ENCODE data around the gene NYAP1.

The NYAP1 gene

DNA sequence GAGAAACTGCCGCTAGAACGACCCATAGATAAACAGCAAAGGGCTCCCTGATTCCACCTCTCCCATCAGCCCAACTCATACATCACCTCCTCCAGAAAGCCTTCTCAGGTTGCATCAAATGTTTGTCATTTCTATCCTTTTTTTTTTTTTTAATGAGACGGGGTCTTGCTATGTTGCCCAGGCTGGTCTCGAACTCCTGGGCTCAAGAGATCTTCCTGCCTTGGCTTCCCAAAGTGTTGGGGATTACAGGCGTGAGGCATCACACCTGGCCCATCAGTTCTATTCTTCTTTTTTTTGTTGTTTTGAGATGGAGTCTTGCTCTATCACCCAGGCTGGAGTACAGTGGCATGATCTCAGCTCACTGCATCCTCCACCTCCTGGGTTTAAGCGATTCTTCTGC lies 26.7 kb upstream of the NYAP1 start:
- no peak for DNase-seq (ENCODE audit: low read depth)

DNA sequence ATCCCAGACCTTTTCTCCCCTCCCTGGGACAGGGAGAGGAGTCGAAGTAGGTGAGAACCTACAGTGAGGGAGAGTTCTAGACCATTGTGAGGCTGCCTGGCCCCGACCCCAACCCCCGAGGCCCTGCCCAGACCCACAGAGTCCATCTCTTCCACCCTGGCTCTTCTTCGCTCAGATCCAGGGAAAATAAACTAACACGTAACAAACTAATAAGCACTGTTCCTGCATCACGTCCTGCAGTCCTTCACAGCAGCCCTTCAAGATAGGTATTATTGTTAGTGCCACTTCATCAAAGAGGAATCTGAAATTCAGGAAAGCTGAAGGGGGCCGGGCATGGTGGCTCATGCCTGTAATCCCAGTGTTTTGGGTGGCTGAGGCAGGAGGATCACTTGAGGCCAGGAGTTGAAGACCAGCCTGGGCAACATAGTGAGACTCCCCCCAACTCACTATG lies 19.5 kb upstream of the NYAP1 start, which contains the start of gene SPACDR:
TSS of gene SPACDR (minus strand) at position 51 of the 451 bp plus-strand sequence. CDS start 235 bp downstream, outside the sequence.
- DNase-seq (ENCODE audit: low read depth) = no peak

DNA sequence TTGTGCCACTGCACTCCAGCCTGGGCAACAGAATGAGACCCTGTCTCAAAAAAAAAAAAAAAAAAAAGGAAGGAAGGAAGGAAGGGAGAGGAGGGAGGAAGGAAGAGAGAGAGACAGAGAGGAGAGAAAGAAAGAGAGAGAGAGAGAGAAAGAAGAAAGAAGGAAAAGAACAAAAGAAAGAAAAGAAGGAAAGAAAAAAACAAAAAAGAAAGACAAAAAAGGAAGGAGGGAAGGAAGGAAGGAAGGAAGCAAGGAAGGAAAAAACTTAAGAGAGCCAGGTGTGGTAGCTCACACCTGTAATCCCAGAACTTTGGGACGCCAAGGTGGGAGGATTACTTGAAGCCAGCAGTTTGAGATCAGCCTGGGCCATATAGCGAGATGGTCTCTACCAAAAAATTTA lies 18.9 kb upstream of the NYAP1 start:
- no peak for DNase-seq (ENCODE audit: low read depth)

DNA sequence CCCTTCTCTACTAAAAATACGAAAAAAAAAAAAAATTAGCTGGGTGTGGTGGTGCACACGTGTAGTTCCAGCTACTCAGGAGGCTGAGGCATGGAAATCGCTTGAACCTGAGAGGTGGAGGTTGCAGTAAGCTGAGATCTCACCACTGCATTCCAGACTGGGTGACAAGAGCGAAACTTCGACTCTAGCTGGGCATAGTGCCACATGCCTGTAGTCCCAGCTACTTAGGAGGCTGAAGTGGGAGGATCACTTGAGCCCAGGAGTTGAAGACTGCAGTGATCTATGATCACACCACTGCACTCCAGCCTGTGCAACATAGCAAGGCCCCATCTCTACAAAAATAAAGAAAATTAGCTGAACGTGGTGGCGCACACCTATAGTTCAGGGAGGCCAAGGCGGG lies 18.4 kb upstream of the NYAP1 start:
- DNase-seq (ENCODE audit: low read depth) = no peak

DNA sequence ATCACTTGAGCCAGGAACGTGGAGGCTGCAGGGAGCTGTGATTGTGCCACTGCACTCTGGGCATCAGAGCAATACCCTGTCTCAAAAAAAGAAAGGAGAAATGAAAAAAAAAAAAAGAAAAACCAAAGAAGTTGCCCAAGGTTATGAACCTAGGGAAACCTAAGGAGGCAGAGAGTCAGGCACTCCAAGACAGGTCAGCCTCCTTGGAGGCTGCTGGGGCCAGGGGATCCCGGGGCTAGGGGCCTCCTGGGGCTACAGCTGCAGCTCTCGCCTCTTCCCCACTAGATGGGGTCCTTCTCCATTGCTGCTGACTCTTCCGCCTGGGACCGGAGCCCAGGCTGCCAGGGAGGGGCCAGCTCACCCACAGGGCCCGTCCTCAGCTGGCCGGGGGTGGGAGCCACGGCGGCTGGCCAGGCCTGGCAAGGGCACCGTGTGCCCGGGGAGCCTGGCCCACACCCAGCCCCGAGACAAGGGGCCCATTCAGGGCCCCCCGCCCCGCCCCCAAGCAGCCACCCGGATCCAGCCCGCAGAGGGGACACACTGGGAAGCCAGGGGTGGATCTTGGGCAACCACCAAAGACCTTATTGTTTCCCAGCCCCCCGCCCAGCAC lies 17.9 kb upstream of the NYAP1 start:
- DNase-seq (ENCODE audit: low read depth) = no peak

DNA sequence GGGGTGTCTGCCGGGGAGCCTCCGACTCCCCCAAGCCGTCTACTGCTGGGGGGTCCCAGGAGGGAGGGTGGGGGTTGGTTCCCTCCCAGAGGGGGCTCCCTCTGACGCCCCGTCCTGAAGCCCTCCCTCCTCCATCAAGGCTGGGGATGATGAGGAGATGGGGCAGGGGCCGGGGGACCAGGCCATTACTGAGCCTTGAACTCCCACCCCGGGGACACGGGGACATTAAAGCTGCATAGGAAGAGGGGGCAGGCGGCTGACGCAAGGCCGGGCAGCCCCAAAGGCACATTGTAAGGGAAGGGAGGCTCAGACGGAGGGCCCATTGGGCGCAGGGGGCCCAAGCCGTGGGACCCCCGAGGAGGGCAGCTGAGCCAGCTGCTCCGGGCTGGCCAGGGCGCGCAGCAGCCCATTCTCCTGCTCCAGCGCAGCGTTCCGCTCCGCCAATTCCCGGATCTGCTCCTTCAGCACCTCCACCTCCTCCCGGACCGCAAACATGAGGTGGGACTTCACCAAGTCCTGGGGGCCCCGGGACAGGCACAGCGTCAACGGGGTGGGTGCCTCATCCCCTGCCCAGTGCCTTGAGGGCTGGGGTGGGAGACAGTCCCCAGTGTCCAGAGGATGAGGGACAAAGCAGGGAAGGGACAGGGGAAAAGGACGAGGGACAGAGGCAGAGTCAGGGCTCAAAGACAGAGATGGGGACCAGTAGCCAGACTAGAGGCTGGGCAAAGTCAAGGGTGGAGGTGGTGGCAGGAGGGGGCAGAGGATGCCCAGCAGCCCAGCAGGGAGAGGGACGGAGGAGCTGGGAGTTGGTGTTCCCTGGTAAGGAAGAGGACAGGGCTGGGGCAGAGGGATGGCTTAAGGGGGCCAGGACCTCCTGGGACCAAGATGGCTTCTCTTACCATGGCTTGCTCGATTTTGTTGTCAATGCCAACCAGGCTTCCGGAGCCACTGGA lies 16.8 kb upstream of the NYAP1 start:
- DNase-seq (ENCODE audit: low read depth) = no peak

DNA sequence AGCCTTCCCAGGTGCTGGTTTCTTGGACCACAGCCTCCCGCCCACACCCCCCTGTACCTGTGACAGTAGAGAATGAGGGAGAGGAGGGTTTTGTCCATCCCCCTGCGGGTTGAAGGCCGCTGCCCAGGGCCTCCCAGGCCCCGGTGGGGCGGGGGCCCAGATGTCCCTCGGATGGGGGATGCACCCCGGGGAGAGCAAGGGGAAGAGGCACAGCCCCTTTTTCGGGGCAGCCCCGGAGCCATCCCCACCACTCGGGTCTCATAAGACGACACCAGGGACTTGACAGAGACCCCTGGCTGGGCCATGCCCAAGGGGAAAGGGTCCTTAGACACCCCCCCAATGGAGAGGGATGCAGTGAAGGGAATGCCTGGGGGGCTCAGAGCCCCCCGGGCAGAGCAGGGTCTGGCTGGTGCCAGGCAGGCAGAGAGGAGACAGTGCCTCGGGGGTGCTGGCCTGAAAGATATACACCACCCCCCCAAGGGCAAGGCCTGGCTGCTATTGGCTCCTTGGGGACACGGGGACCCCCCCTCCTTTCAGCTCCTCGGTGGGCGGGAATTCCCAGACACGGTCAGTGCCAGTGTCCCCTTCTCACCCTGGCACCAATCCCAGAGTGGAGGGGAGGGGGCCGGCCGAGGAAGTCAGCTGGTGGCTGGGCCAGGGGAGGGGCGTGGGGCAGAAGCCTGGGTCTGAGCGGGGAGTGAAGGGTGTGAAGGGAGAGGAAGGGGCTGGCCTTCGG lies 15.9 kb upstream of the NYAP1 start:
- no peak for DNase-seq (ENCODE audit: low read depth)

DNA sequence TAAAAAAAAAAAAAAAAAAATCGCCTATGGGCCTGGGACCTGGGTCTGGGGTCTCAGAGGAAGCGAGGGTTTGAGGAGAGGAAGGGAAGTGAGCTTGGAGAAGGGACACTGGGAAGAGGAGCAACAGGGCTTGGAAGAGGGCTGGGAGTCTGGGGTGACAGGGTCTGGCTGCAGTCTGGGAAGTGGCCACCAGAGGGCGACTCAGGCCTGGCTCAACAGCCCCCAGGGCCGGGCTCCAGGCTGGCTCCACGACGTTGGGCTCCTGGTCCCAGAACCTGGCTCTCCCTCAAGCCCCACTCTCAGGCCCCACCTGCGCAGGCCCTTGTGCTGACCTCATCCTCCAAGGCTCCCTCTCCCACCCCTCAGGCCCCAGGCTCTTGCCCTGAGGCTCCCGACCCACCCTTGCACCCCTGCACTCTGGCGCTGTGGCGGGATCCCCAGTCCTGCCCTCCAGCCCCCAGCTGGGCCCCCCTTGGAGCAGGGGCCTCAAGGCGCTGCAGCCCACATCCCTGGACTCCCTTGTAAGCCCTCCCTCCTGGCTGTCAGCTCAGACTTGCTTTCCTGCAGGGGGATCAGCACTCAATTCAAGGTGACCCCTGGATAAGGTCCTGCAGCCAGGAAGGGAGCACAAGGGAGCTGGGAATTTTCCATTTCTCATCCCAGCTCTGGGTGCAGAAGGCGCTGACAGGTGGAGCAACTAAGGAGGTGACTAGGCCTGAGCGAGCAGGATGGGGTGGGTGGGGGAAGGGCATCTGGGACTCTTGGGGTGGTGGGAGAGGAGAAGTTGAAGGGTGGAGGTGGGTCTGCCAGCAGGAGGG lies 14.3 kb upstream of the NYAP1 start:
- DNase-seq (ENCODE audit: low read depth) = peak; percentile 63

DNA sequence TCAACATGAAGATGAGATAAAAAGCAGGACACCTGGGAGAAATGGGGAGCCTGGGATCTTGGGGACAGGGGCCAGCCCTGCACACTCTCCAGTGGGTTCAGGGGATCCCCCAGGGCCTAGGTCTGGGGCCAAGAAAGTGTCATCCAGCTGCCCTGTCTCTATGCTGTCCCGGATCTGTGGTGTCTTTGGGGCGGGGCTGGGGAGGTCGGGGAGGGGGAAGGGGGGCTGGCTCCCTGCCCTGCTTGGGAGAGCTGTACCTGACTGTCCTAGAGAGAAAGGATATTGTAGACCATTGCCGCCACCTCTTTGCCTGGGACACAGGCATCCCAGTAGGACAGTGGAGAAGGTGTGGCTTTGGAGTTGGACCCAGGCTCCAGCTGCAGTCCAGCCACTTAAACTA lies 12.7 kb upstream of the NYAP1 start:
- DNase-seq (ENCODE audit: low read depth) = no peak

DNA sequence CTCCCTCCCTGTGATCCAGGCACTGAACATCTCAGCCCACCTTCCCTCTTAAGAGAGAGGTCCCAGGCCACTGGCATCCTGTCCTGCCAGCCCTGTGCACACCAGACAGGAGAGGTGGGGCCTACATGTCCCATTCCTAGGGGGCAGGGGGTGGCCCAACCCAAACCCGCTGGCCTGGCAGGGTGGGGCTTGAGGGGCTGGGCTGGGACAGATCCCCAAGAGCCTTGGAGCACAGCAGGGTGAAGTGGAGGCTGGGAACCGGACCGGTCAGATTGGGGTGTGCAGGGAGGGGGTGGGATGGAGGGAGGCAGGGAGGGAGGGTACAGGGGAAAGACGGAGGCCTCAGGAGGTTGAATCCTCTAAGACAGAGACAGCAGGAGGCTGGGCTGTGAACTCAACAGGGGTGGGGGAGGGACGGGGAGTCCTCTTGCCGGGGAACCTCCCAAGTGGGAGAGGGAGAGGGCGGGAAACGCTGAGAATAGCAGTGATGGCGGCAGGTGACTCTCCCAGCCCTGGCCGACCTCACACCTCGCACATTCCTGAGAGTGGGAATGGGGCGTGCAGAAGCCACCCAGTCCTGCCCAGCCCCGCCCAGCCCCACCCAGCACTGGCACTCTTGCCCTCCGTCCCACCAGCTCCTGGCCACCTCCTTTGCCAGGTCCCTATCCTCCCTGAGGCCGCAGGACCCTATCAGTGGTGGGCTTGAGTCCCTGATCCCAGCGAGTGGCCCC lies 11.4 kb upstream of the NYAP1 start:
- DNase-seq (ENCODE audit: low read depth) = no peak

DNA sequence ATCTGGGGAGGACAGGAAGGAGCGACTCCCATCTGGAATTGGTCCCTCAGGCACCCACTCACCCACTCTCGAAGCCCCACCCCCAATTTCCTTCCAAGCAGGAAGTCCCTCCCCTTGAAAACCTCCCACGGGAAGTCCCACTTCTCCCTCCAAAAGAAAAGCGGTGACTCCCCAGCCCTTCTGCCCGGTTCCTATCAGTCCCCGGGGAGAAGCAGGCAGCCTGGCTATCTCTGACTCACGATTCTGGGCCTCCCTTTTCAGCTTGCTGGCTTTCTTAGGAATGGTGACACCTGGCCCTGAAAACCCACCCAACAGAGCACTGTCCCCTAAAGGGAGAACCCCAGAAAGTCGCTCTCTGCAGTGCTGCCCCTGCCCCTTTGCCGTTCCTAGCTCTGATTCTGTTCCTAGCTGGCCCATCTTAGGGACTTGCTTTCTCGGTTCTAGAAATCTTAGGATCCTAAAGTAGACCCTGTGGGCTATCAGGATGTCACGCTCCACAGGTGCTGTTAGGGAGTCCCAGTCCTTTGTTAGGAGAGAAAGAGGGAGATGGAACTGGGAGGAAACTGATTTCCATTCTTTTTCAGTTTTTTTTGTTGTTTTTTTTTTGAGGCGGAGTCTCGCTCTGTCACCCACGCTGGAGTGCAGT lies 10.8 kb upstream of the NYAP1 start:
- no peak for DNase-seq (ENCODE audit: low read depth)

DNA sequence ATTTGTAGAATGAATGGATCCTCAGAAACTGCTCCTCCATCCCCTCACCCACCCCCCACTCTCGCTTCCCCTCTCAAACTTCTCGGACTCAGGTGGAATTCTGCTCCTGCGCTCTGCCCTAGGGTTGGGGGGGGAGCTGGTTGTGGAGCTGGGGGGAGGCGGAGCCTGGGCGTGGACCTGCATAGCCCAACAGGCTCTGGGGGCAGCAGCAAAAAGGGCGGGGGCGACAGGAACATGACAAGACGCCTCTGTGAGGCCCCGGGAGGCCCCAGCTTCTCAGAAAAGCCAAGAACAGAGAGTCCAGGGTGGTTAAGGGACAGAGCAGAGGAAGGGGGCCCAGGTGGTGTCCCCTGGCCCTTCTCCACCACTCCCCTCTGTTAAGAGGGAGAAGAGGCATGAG lies 8.2 kb upstream of the NYAP1 start:
- peak; percentile 16 for DNase-seq (ENCODE audit: low read depth)

DNA sequence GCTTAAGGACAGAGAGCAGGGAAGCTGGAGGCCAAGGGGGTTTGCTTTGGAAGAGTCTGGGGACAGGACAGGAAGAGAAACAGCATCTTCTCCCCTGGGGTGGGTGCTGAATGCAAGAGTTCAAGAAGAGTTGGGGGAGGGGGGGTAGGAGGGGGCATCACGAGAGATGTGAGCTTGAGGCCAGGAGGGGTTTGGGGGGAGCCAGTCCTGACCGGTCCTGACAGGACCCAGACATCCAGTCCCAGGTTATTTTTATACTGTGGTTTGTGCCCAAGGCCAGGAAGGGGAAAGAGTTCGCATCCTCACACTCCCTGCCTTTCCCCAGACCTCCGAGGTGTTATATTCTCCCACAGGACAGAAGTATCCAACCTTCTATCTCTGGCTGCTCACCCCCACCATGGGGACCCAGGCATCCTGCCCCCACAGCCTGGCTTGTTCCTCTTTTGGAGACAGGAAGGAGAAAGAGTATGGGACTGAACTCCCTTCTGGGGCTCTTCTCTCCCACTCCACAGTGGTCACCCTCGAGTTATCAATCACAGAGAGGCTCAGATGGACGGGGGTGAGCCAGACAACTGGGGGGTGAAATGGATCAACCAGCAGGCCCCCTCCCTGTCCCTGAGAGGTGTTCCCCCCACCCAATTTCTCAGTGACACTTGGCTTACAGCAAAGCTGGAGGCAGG lies 7.5 kb upstream of the NYAP1 start:
- no peak for DNase-seq (ENCODE audit: low read depth)

DNA sequence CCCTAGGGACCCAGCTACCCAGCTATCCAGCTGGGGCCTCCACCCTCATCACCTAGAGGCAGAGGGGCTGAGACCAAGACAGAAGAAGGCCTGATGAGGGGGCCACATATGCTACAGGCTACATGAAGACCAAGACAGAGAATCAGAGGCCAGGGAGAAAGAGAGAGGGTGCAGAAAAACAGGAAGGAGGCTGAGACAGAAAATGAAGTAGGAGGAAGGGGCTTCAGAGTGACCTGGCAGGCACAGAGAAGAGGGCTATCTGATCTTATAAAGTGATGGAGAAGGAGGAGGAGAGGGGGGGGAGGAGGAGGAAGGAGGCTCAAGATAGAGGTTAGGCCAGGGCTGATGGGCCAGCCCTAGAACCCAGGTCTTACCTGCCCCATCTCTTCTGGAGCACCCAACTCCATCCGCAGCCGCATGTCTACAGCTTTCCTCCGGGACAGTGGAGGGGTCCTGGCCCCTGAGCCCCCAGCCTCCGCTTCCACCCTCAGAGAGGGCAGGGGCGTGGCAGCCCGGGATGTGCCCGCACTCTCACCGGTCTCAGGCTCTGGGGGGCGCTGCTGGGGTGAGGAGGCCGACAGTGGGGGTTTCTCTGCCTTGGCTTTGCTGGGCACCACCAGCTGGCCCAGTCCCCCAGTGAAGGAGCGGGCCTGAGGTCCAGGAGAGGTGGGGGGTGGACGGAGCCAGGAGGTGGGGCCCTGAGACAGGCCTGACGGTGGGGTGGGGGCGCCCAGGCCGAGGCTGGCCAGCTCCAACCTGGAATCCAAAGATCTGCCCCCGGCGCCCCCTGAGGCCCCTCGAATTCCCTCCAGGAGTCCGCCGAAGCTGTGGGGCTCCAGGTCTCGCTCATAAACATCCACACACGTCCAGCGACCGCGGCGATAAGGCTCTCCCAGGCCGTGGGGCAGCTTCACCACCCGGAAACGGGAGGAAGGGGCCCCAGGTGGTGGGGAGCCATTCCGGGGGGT lies 6.5 kb upstream of the NYAP1 start:
- DNase-seq (ENCODE audit: low read depth) = no peak

DNA sequence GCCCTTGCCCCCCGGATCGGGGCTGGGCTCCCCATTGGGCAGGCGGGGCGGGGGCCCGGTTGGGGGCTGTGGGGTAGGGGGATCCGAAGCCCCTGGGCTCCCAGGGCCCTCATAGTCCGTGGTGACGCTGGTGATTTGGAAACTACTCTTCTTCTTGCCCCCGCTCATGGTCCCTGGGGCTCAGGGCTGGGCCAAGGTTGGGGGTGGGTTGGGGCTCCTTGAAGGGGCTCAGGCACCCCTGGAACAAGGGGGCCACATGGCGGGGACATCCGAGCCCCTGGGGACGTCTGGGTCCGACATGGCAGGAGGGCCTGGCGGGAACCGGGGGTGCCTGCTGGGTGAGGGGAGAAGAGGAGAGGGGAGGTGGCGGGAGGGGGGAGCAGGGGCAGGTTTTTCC lies 5.9 kb upstream of the NYAP1 start:
- DNase-seq (ENCODE audit: low read depth) = no peak

DNA sequence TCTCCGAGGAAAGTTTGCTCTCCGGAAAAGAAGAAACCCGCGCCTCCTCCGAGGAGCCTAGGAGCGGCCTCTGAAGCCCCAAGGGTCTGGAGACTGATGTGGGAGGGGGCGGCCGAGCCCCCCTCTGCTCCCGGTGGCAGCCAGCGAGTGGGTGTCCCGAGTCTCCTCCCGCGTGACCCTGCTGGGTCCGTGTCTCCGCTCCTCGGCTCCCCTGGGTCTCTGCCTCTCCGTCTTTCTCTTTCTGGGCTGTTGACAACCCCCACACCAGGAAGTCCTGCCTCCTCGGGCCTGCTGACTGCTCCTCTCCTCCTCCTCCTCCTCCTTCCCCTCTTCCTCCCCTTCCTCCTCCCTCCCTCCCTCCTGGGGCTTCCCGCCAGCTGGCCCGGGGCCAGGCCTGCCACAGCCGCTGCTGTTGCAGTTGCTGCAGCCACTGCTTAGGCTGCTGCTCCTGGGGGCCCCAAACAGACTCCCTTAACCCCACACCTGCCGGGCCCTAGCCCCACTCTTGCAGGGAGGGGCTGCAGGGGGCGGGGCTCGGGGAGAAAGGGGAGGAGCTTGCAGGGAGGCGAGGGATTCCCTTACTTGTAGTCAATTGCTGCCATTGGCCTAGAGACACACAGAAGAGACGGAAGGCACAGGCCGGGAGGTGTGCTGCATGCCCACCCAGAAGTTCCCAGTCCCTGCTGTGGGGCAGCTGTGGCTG lies 4.6 kb upstream of the NYAP1 start, which contains the start of gene TSC22D4:
TSS of gene TSC22D4 (minus strand) at position 257 of the 703 bp plus-strand sequence. CDS start 1,176 bp downstream, outside the sequence.
- DNase-seq (ENCODE audit: low read depth) = peak; percentile 80

DNA sequence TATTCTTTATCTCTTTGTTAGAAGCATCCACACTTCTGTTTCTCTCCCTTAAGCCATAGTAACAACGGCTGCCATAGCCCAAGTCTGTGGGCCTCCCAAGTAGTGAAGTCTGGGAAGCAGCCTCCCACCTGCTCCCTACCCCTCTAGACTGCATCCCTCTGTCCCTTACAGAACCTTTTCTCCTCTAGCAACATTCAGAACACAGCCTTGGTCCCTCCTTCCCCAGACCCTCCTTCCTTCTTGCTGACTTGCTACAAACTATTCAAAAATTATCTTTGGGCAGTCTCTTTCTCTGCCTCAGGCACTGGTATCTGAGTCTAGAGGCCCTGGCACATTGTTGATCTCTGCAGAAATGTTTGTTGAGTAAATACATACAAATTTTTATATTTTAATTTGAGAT lies 2.3 kb upstream of the NYAP1 start:
- no peak for DNase-seq (ENCODE audit: low read depth)

DNA sequence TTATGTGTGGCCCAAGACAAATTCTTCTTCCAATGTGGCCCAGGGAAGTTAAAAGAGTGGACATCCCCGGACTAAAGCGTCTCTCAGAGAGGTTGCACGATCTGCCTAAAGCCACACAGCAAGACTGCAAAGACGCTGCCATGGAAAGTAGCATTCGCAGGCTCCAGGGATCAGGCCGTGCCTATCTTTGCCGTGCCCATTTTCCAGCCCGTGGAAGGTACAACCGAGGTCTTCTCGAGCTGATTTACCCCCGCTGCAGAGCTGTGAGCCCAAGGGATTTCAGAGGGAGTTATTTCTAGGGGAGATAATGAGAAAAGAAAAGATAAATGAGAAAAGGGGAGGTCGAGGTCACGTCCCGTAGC lies 1.0 kb upstream of the NYAP1 start:
- DNase-seq (ENCODE audit: low read depth) = no peak

All from stimulated activated CD8-positive, alpha-beta memory T cell treated with anti-CD3 and anti-CD28 coated beads, Interleukin-12 subunit alpha, Interleukin-12 subunit beta, amount 100 ng/mL, for 4 hours (primary cell).